Activated T-helper 2 cell treated with anti-CD3 and anti-CD28 coated beads, Interferon-gamma antibody, Interleukin-2, Interleukin-4, amounts not matched to agents 10 μg/mL and 5 μg/mL and 100 μg/mL, durations not matched to agents 14 hours and 24 hours and 36 hours (primary cell): ENCODE data around the gene HTR1B. TPM values are rescaled to one million over a fixed set of nuclear protein-coding genes. Genes with fewer than 3 reads are reported as not detected.

ENCODE experiments used
- DNase-seq: peaks from one replicate; pipeline ENCODE4 v3.0.0; 2021; ENCODE audit warnings: low spot score
- H3K27ac Mint-ChIP-seq: one replicate; pipeline ENCODE4 v1.8.0; 2021; ENCODE audit warnings: mixed read lengths
- H3K27me3 Mint-ChIP-seq: one replicate; pipeline ENCODE4 v1.8.0; 2021; ENCODE audit warnings: low read depth, mixed read lengths
- H3K36me3 Mint-ChIP-seq: one replicate; pipeline ENCODE4 v1.8.0; 2021; ENCODE audit warnings: low read depth, mixed read lengths
- H3K4me1 Mint-ChIP-seq: one replicate; pipeline ENCODE4 v1.8.0; 2021; ENCODE audit warnings: low read depth, mixed read lengths
- H3K4me3 Mint-ChIP-seq: one replicate; pipeline ENCODE4 v1.8.0; 2021; ENCODE audit warnings: low read depth, mild to moderate bottlenecking, moderate library complexity, mixed read lengths
- H3K9me3 Mint-ChIP-seq: one replicate; pipeline ENCODE4 v1.8.0; 2021; ENCODE audit warnings: mixed read lengths
- intact Hi-C: fragments of 100-400 bp; cut with micrococcal nuclease; formaldehyde crosslinking; loops from one replicate; pipeline ENCODE4 v1.15.1; 2023
- total RNA-seq: library from RNA; stranded (reverse); gene quantifications from 2 replicates; pipeline ENCODE4 v1.2.3, GENCODE V29; 2022

The HTR1B gene
- total RNA-seq, 1 donor from 2014 or later, result not detected

GRCh38 chr6:77466055-77466450 is 2.8 kb upstream of the HTR1B start:
- Mint-ChIP-seq H3K27ac (peak overlapping the region; percentile 47), H3K27me3 (peaks cover 46% of the 10 kb centered on the region), H3K4me1 (peaks cover 10% of the 10 kb centered on the region), H3K9me3 (peaks cover 4% of the 10 kb centered on the region), H3K36me3 (no peaks in the 10 kb centered on the region), H3K4me3 (peak overlapping the region; percentile 86)
- no peak for DNase-seq
- intact Hi-C loops, result no loop called here

GRCh38 chr6:77464495-77464867 is 1.2 kb upstream of the HTR1B start:
- H3K27me3 Mint-ChIP-seq, result peaks cover 46% of the 10 kb centered on the region
- no peak for DNase-seq
- intact Hi-C loops, result no loop called here
- H3K4me3 Mint-ChIP-seq, result no peak overlapping the region
- peaks cover 4% of the 10 kb centered on the region for H3K9me3 Mint-ChIP-seq
- H3K4me1 Mint-ChIP-seq, result peaks cover 10% of the 10 kb centered on the region
- H3K27ac Mint-ChIP-seq, result no peak overlapping the region
- no peaks in the 10 kb centered on the region for H3K36me3 Mint-ChIP-seq

- intact Hi-C loops, result no loop called here
- Mint-ChIP-seq H3K4me3 (no peak overlapping the region), H3K4me1 (peaks cover 10% of the 10 kb centered on the region)
These were observed 687 bp upstream of the HTR1B start for GRCh38 chr6:77463861-77464494.

GRCh38 chr6:77462359-77463307 is 658 bp downstream of the HTR1B start:
- no peaks in the 10 kb centered on the region for H3K36me3 Mint-ChIP-seq
- DNase-seq, result no peak
- H3K4me3 Mint-ChIP-seq, result no peak overlapping the region
- intact Hi-C loops, result no loop called here
- H3K27me3 Mint-ChIP-seq, result peaks cover 45% of the 10 kb centered on the region
- H3K9me3 Mint-ChIP-seq, result peaks cover 2% of the 10 kb centered on the region
- peaks cover 10% of the 10 kb centered on the region for H3K4me1 Mint-ChIP-seq
- no peak overlapping the region for H3K27ac Mint-ChIP-seq

More at GRCh38 chr6:77463861-77464494, 687 bp upstream of the HTR1B start:
- no peaks in the 10 kb centered on the region for H3K36me3 Mint-ChIP-seq
- peaks cover 46% of the 10 kb centered on the region for H3K27me3 Mint-ChIP-seq
- no peak overlapping the region for H3K27ac Mint-ChIP-seq
- H3K9me3 Mint-ChIP-seq, result peaks cover 4% of the 10 kb centered on the region
- DNase-seq, result no peak

- Mint-ChIP-seq H3K36me3 (no peaks in the 10 kb centered on the region), H3K4me1 (peaks cover 9% of the 10 kb centered on the region), H3K9me3 (no peaks in the 10 kb centered on the region), H3K27me3 (peaks cover 41% of the 10 kb centered on the region), H3K4me3 (no peak overlapping the region), H3K27ac (no peak overlapping the region)
- intact Hi-C loops, result no loop called here
- no peak for DNase-seq
These were observed 1.5 kb downstream of the HTR1B start for GRCh38 chr6:77461796-77462195.

- peaks cover 18% of the 10 kb centered on the region for H3K27me3 Mint-ChIP-seq
- DNase-seq, result no peak
These were observed 4.9 kb downstream of the HTR1B start for GRCh38 chr6:77458421-77458820.

GRCh38 chr6:77457720-77458349 is 5.5 kb downstream of the HTR1B start:
- Mint-ChIP-seq H3K4me3 (no peak overlapping the region), H3K27ac (no peak overlapping the region), H3K4me1 (no peaks in the 10 kb centered on the region), H3K9me3 (no peaks in the 10 kb centered on the region), H3K27me3 (peaks cover 14% of the 10 kb centered on the region), H3K36me3 (no peaks in the 10 kb centered on the region)
- intact Hi-C loops, result loop anchor here (5.0 kb wide), 1 partner anchor 1526 kb away; no protein-coding TSS in a partner anchor
- DNase-seq, result no peak

More at GRCh38 chr6:77458421-77458820, 4.9 kb downstream of the HTR1B start:
- no peak overlapping the region for H3K27ac Mint-ChIP-seq
- intact Hi-C loops, result loop anchor here (5.0 kb wide), 1 partner anchor 1526 kb away; no protein-coding TSS in a partner anchor
- H3K9me3 Mint-ChIP-seq, result no peaks in the 10 kb centered on the region
- no peak overlapping the region for H3K4me3 Mint-ChIP-seq
- H3K4me1 Mint-ChIP-seq, result peaks cover 2% of the 10 kb centered on the region
- H3K36me3 Mint-ChIP-seq, result no peaks in the 10 kb centered on the region

GRCh38 chr6:77456531-77457248 is 6.6 kb downstream of the HTR1B start:
- Mint-ChIP-seq H3K9me3 (no peaks in the 10 kb centered on the region), H3K27me3 (peaks cover 3% of the 10 kb centered on the region), H3K36me3 (no peaks in the 10 kb centered on the region), H3K4me1 (no peaks in the 10 kb centered on the region), H3K27ac (no peak overlapping the region), H3K4me3 (no peak overlapping the region)
- DNase-seq, result no peak
- intact Hi-C loops, result loop anchor here (5.0 kb wide), 1 partner anchor 1524 kb away; no protein-coding TSS in a partner anchor

- Mint-ChIP-seq H3K4me1 (no peaks in the 10 kb centered on the region), H3K9me3 (no peaks in the 10 kb centered on the region)
- intact Hi-C loops, result loop anchor here (5.0 kb wide), 1 partner anchor 1523 kb away; no protein-coding TSS in a partner anchor
These were observed 8.0 kb downstream of the HTR1B start for GRCh38 chr6:77455271-77455670.

GRCh38 chr6:77454386-77454785 is 8.9 kb downstream of the HTR1B start:
- no peaks in the 10 kb centered on the region for H3K4me1 Mint-ChIP-seq
- H3K9me3 Mint-ChIP-seq, result no peaks in the 10 kb centered on the region
- no peak overlapping the region for H3K4me3 Mint-ChIP-seq
- no peak overlapping the region for H3K27ac Mint-ChIP-seq
- DNase-seq, result no peak
- intact Hi-C loops, result no loop called here
- H3K36me3 Mint-ChIP-seq, result no peaks in the 10 kb centered on the region
- no peaks in the 10 kb centered on the region for H3K27me3 Mint-ChIP-seq

More at GRCh38 chr6:77455271-77455670, 8.0 kb downstream of the HTR1B start:
- Mint-ChIP-seq H3K36me3 (no peaks in the 10 kb centered on the region), H3K27ac (no peak overlapping the region), H3K27me3 (no peaks in the 10 kb centered on the region), H3K4me3 (no peak overlapping the region)
- no peak for DNase-seq

GRCh38 chr6:77451466-77451865 is 11.8 kb downstream of the HTR1B start:
- intact Hi-C loops, result no loop called here
- no peak for DNase-seq
- no peaks in the 10 kb centered on the region for H3K27me3 Mint-ChIP-seq
- H3K9me3 Mint-ChIP-seq, result no peaks in the 10 kb centered on the region
- H3K36me3 Mint-ChIP-seq, result no peaks in the 10 kb centered on the region
- H3K27ac Mint-ChIP-seq, result no peak overlapping the region
- no peak overlapping the region for H3K4me3 Mint-ChIP-seq
- H3K4me1 Mint-ChIP-seq, result no peaks in the 10 kb centered on the region

- H3K4me1 Mint-ChIP-seq, result no peaks in the 10 kb centered on the region
- H3K9me3 Mint-ChIP-seq, result no peaks in the 10 kb centered on the region
- H3K27me3 Mint-ChIP-seq, result no peaks in the 10 kb centered on the region
- intact Hi-C loops, result no loop called here
- no peak overlapping the region for H3K4me3 Mint-ChIP-seq
- H3K27ac Mint-ChIP-seq, result no peak overlapping the region
- DNase-seq, result no peak
- no peaks in the 10 kb centered on the region for H3K36me3 Mint-ChIP-seq
These were observed 12.4 kb downstream of the HTR1B start for GRCh38 chr6:77450924-77451323.
